ENCODE results near the gene COQ2.

GRCh38 chr4:83234902-83235644 is 49.5 kb downstream of the COQ2 start:
- TF ChIP-seq EZH2phosphoT487 (IDR thresholded peaks at IDR 0.05; ENCODE audit: insufficient read depth, low read depth) (no peak), EZH2 (IDR thresholded peaks at IDR 0.05; ENCODE audit: insufficient read depth, poor library complexity, severe bottlenecking) (no peak)
